IPS DF 4.7 (cell line): ENCODE data around the gene FGR.
"Not testable (repeated sequence)": the region's sequence is repeated elsewhere in the genome, so short reads cannot be mapped to it uniquely, and the experiment has no call there.

Source experiments
- DNase-seq: peaks from one replicate; pipeline ENCODE4 v3.0.0-alpha.2; 2013; ENCODE audit warnings: low spot score; ENCODE audit errors: extremely low read depth

Gene FGR

DNA sequence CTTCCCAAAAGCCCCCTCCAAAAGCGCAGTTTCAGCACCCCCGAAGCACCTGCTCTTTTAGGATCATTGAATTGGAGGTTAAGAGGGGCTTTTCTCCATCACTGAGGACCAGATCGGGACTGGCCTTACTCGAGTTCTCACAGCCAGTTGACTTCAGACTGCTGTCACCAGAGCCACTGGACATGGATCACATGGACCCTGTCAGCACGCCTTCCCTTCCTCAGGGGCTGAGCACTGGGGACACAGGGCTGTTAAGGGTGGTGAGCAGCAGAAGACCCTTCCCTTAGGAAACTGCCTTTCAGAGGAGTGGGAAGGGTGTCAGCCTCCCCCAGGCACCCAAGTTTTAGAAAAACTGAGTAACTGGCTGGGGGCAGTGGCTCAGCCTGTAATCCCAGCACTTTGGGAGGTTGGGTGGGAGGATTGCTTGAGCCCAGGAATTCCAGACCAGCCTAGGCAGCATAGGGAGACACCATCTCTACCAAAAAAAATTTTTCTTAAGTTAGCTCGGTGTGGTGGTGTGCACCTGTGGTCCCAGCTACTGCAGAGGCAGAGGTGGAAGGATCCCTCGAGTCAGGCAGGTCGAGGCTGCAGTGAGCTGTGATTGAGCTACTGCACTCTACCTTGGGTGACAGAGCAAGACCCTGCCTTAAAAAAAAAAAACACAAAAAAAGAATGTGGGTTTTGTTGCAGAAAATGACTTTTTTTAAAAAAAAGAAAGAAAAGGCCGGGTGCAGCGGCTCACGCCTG, 584 bp upstream of the FGR start:
- DNase-seq = no peak

DNA sequence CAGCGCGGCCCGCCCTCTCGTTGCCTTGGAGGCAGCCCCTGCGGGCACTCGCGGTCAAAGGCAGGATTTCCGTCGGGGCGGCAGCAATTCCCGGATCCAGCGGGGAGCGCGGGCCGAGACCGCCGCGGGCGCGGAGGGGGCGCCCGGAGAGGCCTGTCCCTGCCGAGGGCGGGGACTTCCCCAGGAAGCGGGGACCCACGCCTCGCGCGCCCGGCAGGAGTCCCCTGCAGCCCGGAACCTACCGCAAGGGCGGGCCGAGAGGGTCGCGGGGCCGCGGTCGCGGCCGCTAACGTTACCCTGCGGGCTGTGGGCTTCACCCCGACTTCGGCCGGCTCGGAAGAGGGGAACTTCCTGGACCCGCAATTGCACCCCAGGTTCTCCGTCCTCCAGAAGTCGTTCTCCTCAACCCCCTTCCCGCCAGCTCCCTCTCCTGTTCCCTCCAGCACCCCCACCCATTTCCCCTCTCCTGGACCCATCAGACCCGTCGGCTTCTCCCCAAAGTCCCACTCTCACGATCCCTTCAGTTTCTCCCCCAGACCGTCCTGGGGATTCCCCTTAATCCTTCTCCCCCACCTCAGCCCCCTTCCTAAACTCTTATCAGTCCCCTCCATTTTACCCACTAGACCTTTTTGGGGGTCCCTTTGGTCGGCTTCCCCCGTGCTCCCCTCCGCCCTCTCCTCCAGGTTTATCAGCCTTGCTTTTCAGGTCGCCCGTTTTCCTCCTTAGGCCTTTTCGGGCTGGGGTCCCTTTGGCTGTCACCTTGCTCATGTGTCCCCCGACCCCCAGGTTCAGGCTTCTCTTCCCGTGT, 604 bp downstream of the FGR start:
- no peak for DNase-seq

DNA sequence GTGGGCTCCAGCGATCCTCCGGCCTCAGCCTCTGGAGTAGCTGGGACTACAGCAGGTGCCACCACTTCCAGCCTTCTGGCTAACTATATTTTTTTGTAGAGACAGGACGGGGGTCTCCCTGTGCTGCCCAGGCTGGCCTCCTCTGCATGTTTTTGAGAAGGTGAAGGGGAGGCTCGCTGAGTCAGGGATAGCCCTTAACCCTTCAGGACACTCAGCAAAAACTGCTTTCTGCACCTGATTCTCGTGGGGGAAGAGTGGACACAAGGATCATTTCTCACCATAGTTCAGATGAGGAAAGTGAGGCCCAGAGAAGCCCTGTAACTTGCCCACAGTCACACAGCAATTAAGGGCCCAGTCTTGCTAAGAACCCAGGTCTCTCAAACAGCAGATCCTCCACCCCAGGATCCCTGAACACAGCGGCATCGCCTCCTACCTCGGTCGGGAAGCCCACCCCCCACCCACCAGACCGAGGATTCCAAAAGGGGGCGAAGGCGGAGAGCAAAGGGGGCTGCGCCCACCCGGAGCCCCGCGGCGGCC, 1.3 kb downstream of the FGR start:
- DNase-seq = no peak

DNA sequence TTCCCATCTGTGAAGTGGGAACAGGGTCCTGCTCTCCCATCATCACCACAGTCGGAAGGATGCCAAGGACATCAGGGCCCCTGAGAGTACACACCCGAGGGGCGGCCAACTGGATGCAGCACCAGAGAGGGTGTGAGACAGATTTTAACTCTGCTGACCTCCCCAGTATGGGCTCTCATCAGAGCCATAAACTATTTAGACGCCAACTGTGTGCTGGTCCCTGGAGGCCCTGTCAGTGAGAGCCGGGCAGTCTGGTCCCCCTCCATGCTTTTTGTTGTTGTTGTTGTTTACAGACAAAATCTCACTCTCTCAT, 1.7 kb downstream of the FGR start:
- DNase-seq = no peak

DNA sequence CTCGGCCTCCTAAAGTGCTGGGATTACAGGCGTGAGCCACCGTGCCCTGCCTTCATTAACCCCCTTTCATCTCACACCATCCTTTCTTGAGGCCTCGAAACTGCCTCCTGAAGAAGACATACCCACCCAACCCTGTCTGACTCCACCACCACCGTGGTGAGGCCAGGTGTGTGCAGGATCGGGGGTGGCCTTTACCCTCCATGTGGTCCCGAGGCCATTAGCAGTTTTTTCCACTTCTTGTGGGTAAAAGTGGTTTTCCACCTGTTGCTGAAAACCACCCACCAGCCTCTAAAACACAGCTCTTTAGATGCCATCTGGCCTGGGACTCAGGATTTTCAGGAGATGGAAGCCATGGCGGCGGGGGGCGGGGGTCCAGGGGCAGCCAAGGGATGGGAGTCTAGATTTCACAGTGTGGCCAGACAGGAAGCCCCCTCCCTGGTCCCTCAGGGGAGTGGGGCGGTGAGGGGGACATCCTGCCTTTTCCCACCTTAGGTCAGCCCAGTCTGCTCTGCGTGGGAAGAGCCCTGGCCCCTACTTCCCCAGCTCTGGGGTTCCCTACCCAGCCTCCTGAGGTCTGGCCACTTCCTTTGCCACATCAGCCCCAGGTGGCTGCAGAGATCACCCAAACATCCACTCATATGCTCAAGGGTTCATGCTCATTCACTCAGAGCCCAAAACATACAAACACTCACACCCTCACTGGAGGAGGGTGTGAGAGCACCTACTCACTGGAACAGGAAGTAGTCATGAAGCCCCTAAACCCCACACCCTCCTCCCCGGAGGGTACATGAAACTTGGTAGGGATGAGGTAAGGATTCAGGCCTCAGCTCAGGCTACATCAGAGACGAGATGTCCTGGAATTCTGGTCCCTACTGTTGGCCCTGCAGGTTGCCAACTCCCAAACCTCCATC, 2.3 kb downstream of the FGR start:
- no peak for DNase-seq

DNA sequence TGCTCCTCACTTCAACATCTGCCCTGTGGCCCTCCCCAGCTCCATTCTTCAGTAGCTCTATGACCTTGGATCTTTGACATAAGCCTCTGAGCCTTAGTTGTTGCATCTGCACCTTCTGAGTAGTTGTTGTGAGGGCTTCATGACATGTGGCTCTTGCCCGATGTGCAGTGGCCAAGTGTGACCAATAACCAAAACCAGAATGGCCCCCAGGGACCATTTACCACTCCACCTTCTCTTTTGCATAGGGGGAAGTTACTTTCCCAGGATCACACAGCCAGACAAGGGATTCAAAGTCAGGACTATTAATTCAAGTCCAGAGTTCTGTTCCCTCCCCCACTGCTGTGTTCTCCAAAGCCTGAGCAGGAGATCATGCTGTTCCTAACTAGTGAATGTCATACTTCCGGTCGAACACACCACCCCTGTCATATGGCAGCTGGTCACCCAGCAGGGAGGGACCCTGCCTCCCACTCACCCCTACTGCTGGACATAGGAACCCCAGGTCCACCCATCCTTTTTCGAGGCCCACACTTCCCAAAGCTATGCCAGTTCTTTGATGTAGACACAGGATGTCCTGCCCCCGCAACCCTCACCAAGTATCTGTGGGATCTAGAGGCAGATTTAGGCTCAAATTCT, 4.0 kb downstream of the FGR start:
- DNase-seq = no peak

DNA sequence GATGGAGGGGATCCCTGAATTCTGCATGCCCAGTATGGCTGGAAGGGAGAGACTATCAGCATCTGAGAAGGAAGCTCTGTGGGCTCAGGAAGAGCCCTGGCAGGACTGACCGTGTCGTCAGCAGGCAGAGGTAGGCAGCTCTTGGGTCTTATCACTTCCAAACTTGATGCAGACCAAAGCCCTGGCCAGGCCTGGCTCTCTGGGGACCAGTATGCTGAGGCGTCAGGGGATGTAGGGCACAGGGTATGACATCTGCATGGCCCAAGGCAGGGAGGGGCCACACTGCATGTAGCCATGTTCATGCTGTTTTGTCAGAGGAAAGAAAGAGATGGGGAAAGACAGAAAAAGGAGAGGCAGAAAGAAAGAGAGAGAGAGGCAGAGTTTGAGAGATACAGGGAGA, 6.3 kb downstream of the FGR start:
- DNase-seq = no peak

DNA sequence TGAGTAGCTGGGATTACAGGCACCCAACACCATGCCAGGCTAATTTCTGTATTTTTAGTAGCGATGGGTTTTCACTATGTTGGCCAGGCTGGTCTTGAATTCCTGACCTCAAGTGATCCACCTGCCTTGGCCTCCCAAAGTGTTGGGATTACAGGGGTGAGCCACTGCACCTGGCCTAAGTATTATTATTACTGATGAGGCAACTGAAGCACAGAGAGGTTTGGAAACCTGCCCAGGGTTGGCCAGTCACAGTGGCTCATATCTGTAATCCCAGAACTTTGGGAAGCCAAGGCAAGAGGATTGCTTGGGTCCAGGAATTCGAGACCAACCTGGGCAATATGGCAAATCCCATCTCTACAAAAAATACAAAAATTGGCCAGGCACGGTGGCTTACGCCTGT, 7.3 kb downstream of the FGR start:
- not testable (repeated sequence) for DNase-seq

DNA sequence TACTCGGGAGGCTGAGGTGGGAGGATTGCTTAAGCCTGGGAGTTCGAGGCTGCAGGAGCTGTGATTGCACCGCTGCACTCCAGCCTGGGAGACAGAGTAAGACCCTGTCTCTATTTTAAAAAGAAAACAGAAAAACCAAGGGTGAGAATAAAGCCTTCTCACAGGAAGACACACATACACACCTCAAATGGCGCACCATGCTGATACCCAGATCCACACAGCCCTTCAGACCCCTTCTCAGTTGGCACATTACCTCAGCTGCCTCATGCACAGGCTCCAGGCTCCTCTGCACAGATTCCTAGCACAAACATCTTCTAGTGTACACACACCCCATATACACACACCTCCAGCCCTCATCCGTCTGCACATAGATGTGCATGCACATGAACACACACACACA, 7.9 kb downstream of the FGR start:
- DNase-seq = no peak

DNA sequence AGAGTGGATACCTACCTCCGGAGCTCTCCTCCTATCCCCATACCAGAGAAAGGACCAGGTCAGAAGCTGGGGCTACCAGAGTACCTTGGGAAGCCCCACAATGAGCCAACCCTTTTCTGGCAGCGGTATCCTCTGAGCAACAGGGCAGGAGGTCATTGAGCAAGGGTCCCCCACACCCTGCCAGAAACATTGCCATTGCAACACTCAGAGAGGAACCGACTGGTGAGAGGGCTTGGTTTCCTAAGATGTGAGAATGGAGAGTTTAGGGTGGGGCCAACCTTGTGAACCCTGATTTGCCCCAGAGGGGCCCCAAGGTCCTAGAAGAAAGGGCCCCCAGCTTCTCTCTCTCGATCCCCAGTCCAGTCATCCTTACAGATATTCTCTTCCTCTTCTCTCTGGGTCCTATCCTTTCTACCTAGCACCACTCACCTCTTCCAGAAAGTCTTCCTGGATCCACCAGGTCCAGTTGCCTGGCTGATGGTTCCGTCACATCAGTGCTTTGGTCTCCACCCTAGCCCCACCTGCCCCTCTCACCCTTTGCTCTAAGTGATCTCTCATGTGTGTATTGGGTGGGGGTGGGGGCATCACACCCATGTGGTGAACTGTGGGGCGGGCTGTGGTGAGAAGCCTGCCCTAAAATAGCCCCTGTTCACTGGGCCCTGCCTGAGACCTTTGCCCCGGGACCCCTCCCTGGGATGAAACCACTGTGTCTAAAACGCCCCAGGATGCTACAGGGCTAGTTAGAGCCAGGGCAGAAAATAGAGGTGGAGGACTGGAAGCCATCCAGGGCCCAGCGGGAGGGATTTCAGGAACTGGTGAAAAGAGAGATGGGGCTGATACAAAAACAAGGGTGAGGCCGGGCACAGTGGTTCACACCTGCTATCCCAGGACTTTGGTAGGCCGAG, 8.7 kb downstream of the FGR start:
- DNase-seq = no peak

DNA sequence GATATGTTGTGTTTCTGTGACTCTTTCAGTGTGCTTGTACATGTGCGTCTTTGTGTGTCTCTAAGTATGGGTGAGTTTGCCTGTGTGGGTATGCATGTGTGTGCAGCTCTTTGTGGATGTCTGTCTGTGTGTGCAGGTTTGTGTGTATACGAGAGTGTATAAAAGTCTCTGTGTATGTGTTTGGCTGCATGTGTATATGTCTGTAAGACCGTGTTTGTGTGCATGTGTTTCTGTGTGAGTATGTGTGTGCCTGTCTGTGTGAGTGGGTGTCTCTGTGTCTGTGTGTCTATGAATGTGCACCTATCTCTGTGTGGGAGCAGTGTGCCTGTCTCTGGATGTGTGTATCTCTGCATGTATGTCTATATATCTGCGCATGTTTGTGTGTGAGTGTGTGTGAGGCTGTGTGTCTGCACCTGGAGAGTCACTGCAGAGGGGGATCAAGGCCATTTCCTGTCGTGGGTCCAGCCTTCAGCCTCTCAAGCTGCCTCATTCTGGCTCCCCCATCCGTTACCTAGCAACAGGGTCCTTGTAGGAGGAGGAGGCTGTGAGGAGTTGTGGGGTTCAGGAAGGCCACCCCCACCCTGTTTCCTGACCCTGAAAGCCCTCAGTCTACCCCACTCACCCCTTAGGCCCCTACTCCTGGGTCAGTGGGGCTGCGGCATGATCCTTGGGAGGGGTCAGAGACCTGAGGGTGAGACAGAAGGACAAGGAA, 10.4 kb downstream of the FGR start:
- DNase-seq = no peak

DNA sequence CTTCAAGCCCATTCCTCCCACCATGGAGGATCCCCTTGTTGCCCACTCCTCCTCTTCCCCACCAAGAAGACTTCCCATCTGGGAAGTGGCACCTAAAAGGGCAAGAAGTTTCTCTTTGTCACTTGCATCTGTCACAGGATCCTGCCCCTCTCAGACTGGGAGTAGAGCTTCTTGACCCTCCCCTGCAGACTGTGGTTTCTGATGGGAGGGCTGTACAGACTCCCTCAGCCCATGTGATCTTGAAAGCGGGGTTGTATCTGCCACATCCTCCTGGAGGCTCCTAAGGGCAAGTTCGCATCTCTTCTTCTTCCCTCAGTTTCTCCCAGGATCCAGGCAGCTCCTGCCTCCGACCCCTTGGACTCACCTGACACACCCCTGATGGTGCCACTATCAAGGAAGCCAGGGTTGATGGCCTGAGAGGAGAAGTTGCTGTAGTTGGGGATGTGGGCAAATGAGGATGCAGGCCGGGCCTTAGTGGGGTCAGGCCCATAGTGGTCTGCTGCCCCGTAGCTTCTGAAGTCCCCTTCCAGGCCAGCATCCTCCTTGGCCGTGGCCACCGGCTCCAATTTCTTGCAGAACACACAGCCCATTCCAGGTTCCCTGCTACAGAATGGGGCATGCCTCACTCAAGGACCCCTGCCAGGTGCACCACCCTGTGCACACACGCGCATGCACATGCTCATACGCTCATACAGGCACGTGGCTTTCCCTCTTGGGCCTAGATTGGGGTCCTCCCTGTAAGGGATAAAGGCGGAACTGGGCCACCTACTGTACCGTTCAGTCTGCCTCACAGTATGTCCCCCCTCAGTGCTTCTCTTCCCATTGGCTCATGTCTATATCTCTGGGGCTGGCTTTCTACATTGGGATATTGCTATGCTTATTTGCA, 11.4 kb downstream of the FGR start:
- no peak for DNase-seq

DNA sequence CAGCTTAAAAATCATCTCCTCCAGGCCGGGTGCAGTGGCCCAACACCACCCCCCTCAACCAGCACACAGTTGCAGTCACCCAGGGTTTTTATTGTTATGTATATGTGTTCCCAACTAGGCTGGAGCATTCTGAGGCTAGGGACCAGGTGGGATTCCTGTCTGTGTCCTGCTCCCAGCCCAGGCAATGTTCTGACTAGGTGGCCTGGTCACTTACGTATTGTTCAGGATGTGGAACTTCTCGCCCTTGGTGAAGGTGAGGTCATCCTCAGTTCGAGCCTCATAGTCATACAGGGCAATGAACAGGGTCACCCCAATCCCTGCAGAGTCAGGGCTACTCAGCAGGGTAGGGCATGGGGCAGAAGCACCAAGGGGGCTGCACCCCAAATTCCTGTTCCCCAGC, 12.2 kb downstream of the FGR start:
- no peak for DNase-seq

DNA sequence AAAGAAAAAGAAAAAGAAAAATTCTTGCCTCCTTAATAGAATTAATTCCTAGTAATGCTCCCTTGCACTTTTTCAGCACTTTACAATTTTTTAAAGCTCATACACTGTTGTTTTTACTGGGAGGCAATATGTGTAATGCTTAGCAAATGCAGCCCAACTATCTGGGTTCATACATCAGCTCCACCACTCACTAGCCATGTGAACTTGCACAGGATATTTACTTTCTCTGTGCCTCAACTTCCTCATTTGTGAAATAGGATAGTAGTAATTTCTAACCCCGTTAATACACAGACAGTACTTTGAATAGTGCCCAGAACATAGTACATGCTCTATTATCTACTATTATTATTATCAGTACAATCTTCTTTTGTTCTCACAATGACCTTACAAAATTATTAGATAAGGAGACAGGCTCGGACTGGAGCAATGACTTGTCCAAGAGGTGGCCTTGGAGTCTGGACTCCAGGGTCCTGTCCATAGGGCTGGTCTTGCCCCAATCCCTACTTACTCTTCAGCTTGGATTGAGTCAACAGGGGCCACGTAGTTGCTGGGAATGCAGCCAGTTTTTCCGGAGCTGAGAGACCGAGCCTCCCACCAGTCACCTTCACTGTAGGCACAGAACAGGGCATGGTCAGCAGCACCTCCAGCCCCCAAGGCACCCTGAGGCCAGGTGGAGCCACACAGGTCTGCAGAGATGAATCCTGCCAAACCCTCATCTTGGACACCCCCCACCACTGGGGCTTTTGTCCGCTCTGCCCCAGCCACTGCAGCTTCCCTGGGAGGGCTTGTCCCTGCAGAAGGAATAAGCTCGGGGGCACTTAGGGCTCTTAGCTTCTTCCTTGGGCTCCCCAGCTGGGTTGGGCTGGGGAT, 13.7 kb downstream of the FGR start:
- DNase-seq = no peak

DNA sequence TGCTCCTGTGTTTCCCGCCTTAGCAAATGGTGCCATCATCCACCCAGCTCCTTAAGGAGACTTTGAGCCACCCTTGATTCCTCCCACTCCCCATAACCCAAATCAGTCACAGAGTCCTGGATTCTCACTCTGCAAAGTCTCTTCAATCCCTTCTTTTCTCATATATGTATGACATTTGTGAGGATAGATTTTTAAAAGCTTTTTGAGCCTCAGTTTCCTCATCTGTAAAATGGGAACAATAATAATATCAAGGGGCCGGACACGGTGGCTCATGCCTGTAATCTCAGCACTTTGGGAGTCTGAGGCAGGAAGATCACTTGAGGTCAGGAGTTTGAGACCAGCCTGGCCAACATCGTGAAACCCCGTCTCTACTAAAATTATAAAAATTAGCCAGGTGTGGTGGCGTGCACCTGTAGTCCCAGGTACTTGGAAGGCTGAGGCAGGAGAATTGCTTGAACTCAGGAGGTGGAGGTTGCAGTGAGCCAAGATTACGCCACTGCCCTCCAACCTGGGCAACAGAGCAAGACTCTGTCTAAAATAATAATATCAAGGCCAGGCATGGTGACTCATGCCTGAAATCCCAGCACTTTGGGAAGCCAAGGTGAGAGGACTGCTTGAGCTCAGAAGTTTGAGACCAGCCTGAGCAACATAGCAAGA, 15.1 kb downstream of the FGR start:
- not testable (repeated sequence) for DNase-seq

DNA sequence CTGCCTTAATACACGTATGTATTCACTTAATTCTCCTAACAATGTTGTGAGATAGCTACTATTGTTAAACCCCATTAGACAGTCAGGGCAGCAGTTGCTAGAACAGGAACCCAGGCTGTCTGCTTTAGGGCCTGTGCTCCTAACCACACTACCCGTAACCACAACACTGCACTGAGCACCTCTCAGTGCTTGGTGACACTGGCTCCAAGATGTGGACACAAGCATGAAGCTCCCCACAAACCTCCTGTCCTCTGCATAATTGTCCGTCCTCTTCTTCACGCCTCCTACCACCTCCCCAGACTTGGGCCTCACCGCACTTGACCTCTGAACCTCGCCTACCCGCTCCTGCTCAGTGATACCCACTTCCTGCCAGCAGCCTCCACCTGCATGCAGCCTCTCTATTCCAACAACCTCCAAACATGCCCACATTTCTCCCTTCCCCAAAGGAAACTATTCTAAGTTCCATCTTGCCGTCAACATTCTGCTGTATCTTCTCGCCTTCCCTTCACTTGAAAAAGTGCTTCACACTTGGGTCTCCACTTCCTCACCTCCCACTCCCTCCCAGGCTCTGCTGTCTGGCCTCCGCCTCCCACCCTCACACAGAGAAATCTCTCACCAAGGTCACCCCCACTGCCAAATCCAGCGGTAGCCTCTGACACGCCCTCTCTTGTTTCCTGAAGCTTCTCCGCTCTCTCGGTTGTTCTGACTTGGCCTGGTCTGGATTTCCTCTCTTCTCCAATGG, 16.5 kb downstream of the FGR start:
- no peak for DNase-seq
